D721Med (cell line): ENCODE measurements around the gene ROR1.

ENCODE experiments used
- DNase-seq: peaks from one replicate; pipeline ENCODE4 v3.0.0; 2011; ENCODE audit warnings: low spot score; ENCODE audit not compliant: insufficient read length
- FAIRE-seq: peaks from 2 replicates; lab custom pipeline; 2011; peaks lifted over from hg19 to GRCh38; lab: Jason Lieb, UNC
- TF ChIP-seq, protein P1 (sequence below): IDR thresholded peaks from 2 replicates; pipeline ENCODE4 v1.5.1; 2012; ENCODE audit warnings: mild to moderate bottlenecking, control low read depth; ENCODE audit not compliant: insufficient read depth; ENCODE audit errors: missing control alignments

Gene ROR1

DNA sequence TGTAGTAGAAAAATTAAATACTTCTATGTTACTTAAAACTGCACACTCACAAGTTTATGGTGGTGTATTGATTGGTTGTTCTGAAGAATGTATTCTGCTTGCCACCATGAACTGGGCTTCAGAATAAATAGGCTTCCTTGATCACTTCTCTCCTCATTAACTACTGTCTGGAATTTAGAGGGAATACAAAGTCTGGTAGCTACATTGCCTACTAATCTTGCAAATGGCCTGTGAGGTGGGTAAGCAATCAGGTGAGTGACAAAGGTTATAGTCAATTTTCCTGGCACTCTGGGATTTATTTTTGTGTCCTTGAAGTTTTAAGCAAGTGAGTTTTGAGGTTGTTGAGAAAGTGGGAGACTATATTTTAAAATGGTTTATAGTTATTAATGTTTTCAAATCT is 101.8 kb downstream of the ROR1 start:
- DNase-seq, result no peak
- TF ChIP-seq, protein P1, sequence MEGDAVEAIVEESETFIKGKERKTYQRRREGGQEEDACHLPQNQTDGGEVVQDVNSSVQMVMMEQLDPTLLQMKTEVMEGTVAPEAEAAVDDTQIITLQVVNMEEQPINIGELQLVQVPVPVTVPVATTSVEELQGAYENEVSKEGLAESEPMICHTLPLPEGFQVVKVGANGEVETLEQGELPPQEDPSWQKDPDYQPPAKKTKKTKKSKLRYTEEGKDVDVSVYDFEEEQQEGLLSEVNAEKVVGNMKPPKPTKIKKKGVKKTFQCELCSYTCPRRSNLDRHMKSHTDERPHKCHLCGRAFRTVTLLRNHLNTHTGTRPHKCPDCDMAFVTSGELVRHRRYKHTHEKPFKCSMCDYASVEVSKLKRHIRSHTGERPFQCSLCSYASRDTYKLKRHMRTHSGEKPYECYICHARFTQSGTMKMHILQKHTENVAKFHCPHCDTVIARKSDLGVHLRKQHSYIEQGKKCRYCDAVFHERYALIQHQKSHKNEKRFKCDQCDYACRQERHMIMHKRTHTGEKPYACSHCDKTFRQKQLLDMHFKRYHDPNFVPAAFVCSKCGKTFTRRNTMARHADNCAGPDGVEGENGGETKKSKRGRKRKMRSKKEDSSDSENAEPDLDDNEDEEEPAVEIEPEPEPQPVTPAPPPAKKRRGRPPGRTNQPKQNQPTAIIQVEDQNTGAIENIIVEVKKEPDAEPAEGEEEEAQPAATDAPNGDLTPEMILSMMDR, result no peak
- FAIRE-seq, result no peak

DNA sequence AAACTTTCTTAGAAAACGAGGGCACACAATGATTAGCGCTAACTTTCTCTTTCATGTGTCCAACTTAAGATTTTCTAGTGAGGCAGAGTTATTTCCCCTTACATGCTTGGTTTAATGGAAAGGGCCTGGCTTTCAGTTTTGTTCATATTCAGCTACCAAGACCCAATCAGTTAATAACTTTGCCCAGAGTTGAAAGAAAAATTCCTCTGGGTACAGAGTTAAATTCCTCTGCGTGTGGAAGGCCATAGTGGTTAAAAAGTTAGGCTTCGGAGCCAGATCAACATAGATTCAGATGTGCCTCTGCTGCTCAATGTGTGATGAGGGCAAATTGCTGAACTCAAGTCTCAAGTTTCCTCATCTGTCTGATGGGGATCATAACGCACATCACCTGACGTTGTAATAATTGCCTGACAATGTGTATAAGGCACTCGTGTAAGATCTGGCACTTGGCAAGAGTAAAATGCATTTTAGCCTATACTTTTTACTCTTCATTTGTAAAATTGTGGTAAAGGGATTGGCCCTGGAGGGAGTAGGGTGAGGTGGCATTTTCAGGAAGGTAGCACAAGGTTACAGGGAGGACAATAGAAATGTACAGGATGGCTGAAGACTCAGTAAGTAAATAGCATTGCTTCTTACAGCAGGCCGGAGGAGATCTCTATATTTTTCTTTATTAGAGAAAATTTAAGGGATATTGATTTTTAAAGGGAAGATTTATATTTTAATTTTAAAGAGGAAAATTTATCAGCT is 103.4 kb downstream of the ROR1 start:
- DNase-seq, result no peak
- no peak for FAIRE-seq
- TF ChIP-seq, protein P1, result no peak

DNA sequence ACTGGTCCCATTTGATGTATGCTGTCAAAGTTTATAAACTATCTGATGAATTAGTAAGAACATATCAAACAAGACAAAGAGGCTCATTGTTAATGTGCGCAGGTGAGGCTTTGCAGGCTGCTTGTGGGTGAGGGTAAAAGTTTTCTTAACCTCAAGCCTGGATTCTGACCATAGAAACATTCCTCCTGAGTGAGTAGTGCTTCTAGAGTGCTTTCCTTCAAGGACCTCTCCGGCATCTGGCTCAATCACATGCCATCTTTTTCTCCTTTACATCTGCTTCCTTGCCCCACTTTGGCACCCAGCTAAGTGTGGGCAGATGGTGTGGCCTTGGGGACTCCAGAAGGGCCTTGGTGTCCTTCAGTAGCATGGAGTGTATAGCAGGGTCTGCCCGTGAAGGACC is 104.0 kb downstream of the ROR1 start:
- no peak for DNase-seq
- TF ChIP-seq, protein P1, result no peak
- no peak for FAIRE-seq

DNA sequence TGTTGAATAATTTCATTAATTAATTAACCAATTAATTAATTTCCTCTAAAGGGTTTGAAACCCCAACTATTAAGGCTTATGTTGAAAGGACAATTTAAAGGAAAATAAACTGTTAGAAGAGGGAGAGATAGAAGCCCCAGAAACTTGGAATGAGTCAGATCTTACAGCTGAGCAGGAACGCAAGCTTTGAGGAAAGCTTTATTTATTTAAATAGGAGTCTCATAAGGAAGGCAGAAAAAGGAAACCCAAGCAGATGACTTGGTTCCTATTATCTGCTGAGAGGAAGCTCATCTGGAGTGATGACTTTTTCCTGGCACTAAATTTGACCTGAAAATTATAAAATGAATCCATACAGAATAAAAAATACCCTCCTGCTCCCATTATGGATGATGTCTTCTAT is 105.1 kb downstream of the ROR1 start:
- DNase-seq (no peak), FAIRE-seq (no peak)
- TF ChIP-seq, protein P1, result no peak

DNA sequence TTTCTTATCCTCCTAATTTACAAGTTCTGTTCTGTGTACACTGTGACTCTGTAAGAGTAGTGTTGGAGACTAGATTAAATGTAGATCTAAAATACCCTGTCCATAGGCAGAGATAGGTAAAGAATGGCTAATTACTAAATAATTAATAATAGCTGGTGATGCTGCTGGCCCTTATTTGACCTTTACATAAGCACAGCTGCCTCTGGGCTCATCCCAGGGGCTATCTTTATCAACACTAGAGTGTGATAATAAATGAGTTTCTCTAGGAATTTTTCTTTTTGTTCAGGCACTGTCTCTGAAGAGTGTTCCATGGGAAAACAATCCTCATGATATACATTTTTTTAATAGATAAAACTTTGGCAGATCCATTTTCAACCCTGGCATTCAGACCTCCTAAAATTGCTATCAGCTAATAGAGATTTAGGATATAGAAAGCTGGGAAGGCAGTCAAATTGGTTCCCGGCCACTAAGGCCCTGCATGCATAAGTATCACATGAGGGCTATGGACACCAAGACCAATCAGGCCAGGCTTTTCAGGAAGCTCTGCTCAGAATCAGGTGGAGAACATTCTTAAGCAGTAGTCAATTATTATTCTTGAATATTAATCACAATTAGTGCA is 107.2 kb downstream of the ROR1 start:
- FAIRE-seq (no peak), DNase-seq (no peak)
- TF ChIP-seq, protein P1, result no peak

DNA sequence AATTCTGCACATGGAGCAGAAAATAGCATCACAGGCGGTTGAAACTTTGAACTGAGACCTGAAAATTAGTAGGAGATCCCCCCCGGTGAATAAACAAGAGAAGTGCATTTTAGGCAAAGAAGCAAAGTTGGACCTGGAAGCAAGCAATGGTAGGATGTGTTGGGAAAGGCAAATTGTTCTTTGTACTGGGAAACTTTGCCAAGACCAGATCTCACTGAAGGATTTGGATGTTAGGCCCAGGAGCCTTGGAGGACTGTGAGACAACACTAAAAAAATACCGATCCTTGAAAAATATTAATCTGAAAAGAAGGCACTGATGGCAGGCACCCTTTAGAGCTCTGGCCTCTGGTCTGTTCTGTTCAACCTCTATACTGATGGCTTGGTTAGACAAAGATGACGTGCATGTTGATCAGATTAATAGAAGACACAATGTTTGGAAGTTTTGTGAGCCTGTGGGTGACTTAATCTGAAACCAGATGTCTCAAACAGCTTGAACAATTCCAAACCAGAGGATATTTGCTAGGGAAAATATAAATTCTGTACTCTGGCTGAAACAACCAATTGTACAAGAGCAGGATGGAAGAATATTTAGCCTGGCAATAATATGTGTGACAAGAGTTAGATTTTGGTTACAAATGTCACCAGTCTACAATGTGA is 108.4 kb downstream of the ROR1 start:
- TF ChIP-seq, protein P1, result no peak
- DNase-seq (no peak), FAIRE-seq (no peak)
